KG1 (cell line): Measurements from ENCODE around the gene MAST4.
A peak's percentile ranks its signal among the peaks of the same experiment; 100 is the strongest.
"Not testable (repeated sequence)": the region's sequence is repeated elsewhere in the genome, so short reads cannot be mapped to it uniquely, and the experiment has no call there.

Source experiments
- DNase-seq: peaks from one replicate; lab custom pipeline; 2025; lab: John Stamatoyannopoulos, UW

MAST4 gene

DNA sequence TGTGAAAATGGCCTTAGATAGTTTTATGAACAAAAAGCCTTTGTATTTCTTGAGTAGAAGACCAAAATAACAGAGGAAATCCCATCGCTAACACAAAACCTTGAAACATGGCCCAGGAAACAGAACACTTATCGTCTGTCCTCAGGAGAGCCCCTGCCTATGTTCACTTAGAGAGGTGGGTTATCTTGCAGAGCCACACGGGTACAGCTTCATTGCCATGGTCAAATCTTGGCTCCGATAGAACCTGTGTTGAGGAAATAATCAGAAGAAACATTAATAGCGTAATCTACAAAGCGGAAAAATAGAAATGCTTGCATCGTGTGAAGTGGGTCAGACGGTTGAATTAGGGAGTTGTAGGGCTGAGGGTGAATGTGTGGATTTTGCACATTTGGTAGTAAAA lies 216.1 kb downstream of the MAST4 start:
- no peak for DNase-seq

GRCh38 chr5:66813306-66813705 lies 217.1 kb downstream of the MAST4 start:
- DNase-seq: no peak

GRCh38 chr5:66814146-66814991 lies 218.2 kb downstream of the MAST4 start:
- peak; percentile 9 for DNase-seq

DNA sequence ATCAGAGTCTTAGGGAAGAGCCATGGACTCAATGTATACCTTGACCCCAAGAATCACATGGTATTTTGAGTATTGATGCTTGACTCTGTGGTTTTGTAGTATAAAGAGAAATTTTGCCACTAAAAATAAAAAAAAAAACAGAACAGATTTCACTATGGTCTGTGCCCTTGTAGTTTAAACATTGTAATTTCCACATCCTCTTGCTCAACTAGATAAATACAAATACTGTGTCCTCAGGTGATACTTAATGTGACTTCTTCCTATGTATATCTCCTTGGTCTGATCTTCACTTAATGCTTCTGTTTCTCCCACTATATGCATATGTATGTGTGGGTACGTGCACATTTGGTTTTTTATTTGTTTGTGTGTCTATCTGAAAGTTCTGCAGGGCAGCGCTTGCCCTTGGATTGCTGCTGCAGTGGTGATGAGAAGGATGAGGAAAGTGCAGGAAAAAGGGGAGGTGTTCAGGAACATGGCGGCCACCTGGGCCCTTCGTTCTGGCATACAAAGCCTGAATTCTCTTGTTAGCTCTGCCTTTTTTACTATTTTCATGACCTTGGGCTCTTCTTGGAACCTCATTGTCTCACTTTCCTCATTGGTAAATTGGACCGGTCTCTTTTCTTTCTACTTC lies 222.2 kb downstream of the MAST4 start:
- no peak for DNase-seq

DNA sequence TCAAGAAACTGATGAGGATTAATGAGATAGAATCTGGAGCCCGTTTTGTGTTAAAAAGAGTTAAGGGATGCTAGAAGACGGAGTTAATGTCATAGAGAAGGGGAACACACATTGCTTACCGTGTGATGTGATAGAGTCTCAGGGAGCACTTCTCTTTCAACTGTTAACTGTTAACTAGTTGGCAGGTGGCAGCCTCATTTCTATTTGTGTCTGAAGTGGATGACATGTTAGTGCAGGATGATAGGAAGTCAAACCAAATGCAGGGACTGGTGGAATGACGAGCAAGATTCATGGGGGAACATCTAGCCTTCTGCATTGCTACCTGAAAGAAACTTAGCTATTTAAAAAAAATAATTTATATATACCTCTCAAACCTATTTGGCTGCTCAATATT lies 222.7 kb downstream of the MAST4 start:
- no peak for DNase-seq

DNA sequence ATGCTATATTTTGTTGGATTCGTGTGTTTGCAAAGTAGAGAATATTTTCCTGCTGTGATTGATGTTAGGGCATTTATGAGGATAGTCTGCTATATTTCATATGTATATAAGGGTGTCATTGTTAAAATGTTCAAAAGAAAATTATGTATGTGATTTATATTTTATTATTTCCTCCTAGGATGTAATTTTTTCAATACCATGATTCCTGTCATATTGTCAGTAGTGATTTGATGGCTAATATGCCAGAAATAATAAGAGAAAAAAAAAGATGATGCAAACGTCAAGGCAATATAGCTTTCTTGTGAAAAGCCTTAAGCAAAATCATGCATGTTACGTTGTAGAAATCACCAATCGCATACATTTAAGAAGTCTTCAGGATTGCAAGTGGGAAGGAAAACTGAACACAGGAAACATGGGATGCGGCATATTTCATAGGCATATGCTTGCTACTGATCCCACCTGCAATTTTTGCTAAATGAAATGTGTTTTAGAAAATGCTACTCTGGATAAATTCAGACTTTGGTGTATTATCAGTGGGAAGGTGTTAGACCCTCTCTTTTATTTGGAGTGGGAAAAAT lies 224.5 kb downstream of the MAST4 start:
- DNase-seq: no peak

- DNase-seq: no peak
These were observed 225.7 kb downstream of the MAST4 start for GRCh38 chr5:66821688-66822429.

GRCh38 chr5:66822906-66823305 lies 226.7 kb downstream of the MAST4 start:
- not testable (repeated sequence) for DNase-seq

GRCh38 chr5:66824476-66824875 lies 228.3 kb downstream of the MAST4 start:
- DNase-seq: no peak

- DNase-seq: no peak
These were observed 230.1 kb downstream of the MAST4 start for GRCh38 chr5:66826263-66826662.

DNA sequence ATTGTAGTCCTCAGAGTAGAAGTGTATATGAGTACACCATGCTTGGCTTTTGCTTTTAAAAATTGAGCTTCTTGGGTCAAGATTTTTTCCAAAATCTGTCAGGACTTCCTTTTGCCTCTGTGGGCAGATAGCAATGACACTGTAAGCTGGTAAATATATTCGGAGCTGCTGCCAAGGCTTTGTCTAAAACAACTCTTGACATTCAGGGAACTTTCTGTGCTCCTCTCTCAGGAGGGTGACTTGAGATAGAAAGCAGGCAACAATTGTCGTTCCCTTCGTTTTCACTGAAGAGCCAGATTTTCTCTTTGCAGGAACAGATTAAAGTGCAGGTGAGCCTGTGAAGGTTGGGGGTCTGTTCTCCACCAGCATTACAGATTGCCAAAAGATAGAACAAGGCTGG lies 230.5 kb downstream of the MAST4 start:
- no peak for DNase-seq

- DNase-seq: no peak
These were observed 231.9 kb downstream of the MAST4 start for GRCh38 chr5:66828046-66828547.

DNA sequence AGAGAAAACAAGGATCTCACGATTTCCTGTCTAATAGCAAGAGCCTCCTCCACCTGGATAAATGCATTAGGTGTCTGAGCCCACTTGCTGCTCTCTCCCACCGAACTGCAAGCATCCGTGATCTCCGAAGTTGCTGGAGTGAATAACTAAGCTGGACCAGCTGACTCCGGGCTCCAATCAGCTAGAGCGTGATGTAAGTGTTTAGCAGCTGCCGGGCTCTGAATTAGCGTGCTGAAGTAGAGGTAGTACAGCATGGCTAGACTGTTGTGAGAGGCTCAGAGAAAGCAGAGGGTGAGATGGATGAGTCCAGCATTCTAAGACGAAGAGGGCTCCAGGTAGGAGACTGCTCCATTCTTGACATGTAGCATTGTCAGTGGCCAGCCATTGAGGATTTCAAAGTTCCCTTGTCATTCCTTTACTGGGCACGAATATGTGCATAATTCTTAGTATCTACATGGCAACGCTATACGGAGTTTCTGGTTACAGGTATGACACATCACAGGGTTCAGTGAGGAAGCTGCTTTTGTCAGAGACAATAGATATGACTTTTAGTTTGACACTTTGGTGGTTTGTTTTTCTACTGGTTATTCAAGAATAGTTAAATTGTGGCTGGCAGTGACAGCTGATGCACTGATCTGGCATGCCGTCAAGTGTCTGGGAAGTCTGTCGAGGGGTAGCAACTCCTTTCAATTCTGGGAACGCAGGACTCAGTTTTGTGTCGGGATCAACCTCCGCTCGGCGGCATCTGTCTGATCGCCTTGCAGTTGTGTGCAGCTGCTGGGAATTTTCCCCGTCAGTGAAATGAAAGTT lies 232.6 kb downstream of the MAST4 start:
- DNase-seq: no peak

DNA sequence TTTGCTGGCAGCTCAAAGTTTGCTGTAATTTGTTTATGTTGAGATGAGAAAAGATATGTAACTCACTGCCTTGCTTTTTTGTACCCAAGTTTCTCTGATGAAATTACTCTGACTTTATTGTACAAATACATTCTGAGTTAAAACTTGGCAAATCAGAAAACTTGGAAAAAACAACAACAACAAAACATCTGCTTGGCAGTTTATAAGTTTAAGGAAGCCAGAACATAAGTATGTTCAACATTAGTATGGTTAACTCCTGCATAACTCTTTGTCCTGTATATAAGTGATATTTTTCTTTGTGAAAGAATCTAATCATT lies 233.1 kb downstream of the MAST4 start:
- DNase-seq: no peak

DNA sequence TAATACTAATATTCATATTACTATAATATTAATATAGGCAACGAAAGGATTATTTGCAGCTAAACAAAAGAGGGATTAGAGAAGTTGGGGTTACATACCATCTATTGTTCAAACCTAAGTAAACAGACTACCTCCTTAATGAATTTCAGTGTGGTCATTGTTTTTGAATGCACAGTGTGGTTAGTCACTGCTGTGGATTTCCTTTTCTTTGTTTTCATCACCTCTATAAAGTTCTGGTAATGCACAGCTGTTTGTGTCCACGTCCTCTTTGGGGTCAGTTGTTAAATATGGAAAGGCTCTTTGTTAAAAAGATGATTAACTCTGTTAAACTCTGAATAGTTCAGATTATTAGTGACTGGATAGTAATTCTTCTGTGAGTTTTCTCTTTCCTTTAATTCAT lies 233.6 kb downstream of the MAST4 start:
- no peak for DNase-seq

GRCh38 chr5:66830636-66831035 lies 234.4 kb downstream of the MAST4 start:
- DNase-seq: no peak

GRCh38 chr5:66839636-66840185 lies 243.5 kb downstream of the MAST4 start:
- DNase-seq: no peak

- no peak for DNase-seq
These were observed 244.4 kb downstream of the MAST4 start for GRCh38 chr5:66840511-66841013.

- DNase-seq: no peak
These were observed 245.1 kb downstream of the MAST4 start for GRCh38 chr5:66841264-66841663.

DNA sequence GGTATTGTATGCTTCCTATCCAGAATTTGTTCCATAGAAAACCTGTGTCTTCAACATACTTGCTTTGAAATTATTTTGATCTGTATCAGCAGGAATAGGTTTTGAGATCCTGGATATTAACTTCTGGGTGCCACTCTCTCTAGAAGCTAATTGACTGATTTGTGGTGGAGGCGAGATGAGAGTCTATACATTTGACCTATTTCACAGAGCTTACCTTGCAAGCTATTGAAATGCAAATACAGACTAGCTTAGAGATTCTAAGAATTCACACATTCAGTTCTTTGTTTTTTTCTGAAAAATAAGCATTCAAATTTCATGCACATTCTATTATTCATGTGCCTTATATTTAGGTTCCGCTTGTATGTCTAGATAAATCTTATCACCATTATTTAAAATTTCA lies 246.3 kb downstream of the MAST4 start:
- no peak for DNase-seq

GRCh38 chr5:66843065-66843464 lies 246.9 kb downstream of the MAST4 start:
- DNase-seq: no peak
